ENCODE results near the gene AP3B1. TPM values are rescaled to one million over a fixed set of nuclear protein-coding genes. Genes with fewer than 3 reads are reported as not detected.

Gene AP3B1
- total RNA-seq, 1 experiment from 2014 or later: 41.8 TPM

- Histone ChIP-seq H3K23ac (ENCODE audit: insufficient read length, low read depth, low read length) (no peak overlapping the region), H2BK120ac (ENCODE audit: low read depth, low read length, poor library complexity, severe bottlenecking) (no peak overlapping the region), H4K8ac (replicated peaks; ENCODE audit: insufficient read length, low read depth, low read length) (no peak overlapping the region), H3K4me2 (ENCODE audit: insufficient read depth, insufficient read length, low read length) (no peak overlapping the region), H2BK20ac (ENCODE audit: low read depth, low read length, poor library complexity, severe bottlenecking) (no peak overlapping the region), H2AK5ac (ENCODE audit: insufficient read length, low read length) (no peak overlapping the region), H3K27me3 (ENCODE audit: insufficient read depth, low read length) (peaks cover 19% of the 10 kb centered on the region; the same call in 1 of the 2 replicates), H3K4ac (ENCODE audit: low read depth, low read length) (no peak overlapping the region), H3K79me1 (ENCODE audit: insufficient read depth, low read depth, low read length, poor library complexity, severe bottlenecking) (no peaks in the 10 kb centered on the region), H4K5ac (ENCODE audit: insufficient read length, low read depth, low read length) (no peak overlapping the region), H3K14ac (ENCODE audit: insufficient read depth, low read length) (no peak overlapping the region), H2BK5ac (ENCODE audit: insufficient read length, low read length) (no peak overlapping the region), H3K4me1 (ENCODE audit: insufficient read depth, low read length) (no peaks in the 10 kb centered on the region), H3T11ph (ENCODE audit: low read length) (no peak overlapping the region), H3K79me2 (ENCODE audit: insufficient read depth, low read length) (no peaks in the 10 kb centered on the region), H4K91ac (ENCODE audit: insufficient read length, low read depth, low read length) (no peak overlapping the region), H2BK15ac (ENCODE audit: low read depth, low read length) (no peak overlapping the region), H3K56ac (ENCODE audit: insufficient read length, low read depth, low read length) (no peak overlapping the region), H2BK12ac (ENCODE audit: insufficient read length, low read depth, low read length) (no peak overlapping the region), H3K9me3 (ENCODE audit: control insufficient read depth, low read depth, low read length) (no peaks in the 10 kb centered on the region), H4K20me1 (ENCODE audit: control insufficient read depth, insufficient read depth, insufficient read length) (no peaks in the 10 kb centered on the region), H3K23me2 (ENCODE audit: insufficient read length, low read depth, low read length, poor library complexity, severe bottlenecking) (peaks cover 1% of the 10 kb centered on the region), H3K27ac (ENCODE audit: insufficient read length, low read depth, low read length) (no peak overlapping the region), H3K18ac (ENCODE audit: insufficient read length, low read depth, low read length) (no peak overlapping the region), H3K9ac (ENCODE audit: extremely low read depth, insufficient read length, low read length) (no peak overlapping the region), H2AFZ (ENCODE audit: low read length) (no peak overlapping the region)
- no CpG with 5 or more reads among the region's 3 CpGs for WGBS (ENCODE audit: extremely low coverage, insufficient read length, low lambda C conversion rate)
- TF ChIP-seq, protein P1, sequence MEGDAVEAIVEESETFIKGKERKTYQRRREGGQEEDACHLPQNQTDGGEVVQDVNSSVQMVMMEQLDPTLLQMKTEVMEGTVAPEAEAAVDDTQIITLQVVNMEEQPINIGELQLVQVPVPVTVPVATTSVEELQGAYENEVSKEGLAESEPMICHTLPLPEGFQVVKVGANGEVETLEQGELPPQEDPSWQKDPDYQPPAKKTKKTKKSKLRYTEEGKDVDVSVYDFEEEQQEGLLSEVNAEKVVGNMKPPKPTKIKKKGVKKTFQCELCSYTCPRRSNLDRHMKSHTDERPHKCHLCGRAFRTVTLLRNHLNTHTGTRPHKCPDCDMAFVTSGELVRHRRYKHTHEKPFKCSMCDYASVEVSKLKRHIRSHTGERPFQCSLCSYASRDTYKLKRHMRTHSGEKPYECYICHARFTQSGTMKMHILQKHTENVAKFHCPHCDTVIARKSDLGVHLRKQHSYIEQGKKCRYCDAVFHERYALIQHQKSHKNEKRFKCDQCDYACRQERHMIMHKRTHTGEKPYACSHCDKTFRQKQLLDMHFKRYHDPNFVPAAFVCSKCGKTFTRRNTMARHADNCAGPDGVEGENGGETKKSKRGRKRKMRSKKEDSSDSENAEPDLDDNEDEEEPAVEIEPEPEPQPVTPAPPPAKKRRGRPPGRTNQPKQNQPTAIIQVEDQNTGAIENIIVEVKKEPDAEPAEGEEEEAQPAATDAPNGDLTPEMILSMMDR (conservative IDR thresholded peaks at IDR 0.05): no peak
- Mint-ChIP-seq H3K27me3 (ENCODE audit: low read depth) (peaks cover 93% of the 10 kb centered on the region), H3K36me3 (ENCODE audit: insufficient read depth in 1 of 3, low read depth in 3 of 3) (no peaks in the 10 kb centered on the region; a peak in 1 of 7 replicates), H3K27ac (no peak overlapping the region), H3K4me1 (no peaks in the 10 kb centered on the region; a peak in 1 of 4 replicates), H3K9me3 (0 out of 5 replicates have a peak, but pooled peaks cover 0 to 6% of the 10 kb centered on the region in 2 experiments), H3K4me3 (no peak overlapping the region)
- no peak for DNase-seq
Observed at GRCh38 chr5:77952636-77953212, 341.8 kb downstream of the AP3B1 start.

Other genes starting within 250 kb of the AP3B1 start
- gene SCAMP1, start 65.9 kb upstream of the AP3B1 start, total RNA-seq (2021): 33.2 and 36.0 TPM in 2 replicates

Measured in H9 (cell line).